ENCODE data around the gene TCHHL1. TPM values are rescaled to one million over a fixed set of nuclear protein-coding genes. Genes with fewer than 3 reads are reported as not detected.
"Not testable (repeated sequence)": the region's sequence is repeated elsewhere in the genome, so short reads cannot be mapped to it uniquely, and the experiment has no call there.

The TCHHL1 gene
- total RNA-seq, 1 donor from 2014 or later = not detected

DNA sequence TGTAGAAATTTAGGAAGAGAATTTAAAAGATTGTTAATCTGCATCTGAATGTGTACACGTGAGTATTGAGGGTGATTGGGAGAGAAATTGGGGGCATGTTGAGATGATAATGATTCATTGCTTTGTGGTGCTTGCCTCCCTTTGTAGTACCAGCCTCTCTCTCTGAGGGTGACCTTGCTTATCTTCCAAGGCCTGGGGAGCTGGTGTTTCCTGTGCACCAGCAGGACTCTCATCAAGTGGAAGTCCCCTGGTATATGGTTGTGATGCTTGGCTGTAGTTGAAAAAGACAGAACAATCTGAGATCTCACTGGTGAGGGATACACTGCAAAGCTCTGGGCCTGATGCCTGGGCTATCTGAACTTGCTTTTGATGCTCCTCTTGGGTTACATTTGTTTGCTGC, 4.0 kb downstream of the TCHHL1 start:
- no peak for DNase-seq (ENCODE audit: low spot score)
- H3K36me3 Mint-ChIP-seq (ENCODE audit: low read depth) = no peaks in the 10 kb centered on the region
- TF ChIP-seq, protein P1, sequence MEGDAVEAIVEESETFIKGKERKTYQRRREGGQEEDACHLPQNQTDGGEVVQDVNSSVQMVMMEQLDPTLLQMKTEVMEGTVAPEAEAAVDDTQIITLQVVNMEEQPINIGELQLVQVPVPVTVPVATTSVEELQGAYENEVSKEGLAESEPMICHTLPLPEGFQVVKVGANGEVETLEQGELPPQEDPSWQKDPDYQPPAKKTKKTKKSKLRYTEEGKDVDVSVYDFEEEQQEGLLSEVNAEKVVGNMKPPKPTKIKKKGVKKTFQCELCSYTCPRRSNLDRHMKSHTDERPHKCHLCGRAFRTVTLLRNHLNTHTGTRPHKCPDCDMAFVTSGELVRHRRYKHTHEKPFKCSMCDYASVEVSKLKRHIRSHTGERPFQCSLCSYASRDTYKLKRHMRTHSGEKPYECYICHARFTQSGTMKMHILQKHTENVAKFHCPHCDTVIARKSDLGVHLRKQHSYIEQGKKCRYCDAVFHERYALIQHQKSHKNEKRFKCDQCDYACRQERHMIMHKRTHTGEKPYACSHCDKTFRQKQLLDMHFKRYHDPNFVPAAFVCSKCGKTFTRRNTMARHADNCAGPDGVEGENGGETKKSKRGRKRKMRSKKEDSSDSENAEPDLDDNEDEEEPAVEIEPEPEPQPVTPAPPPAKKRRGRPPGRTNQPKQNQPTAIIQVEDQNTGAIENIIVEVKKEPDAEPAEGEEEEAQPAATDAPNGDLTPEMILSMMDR (IDR thresholded peaks at IDR 0.05) = no peak
- no peak overlapping the region for H3K4me3 Mint-ChIP-seq (ENCODE audit: unreplicated experiment)
- H3K27me3 Mint-ChIP-seq (ENCODE audit: low read depth) = peaks cover 18% of the 10 kb centered on the region
- no peaks in the 10 kb centered on the region for H3K9me3 Mint-ChIP-seq (ENCODE audit: low read depth)
- no peak overlapping the region for H3K27ac Mint-ChIP-seq (ENCODE audit: unreplicated experiment)
- no peaks in the 10 kb centered on the region for H3K4me1 Mint-ChIP-seq (ENCODE audit: low read depth)

DNA sequence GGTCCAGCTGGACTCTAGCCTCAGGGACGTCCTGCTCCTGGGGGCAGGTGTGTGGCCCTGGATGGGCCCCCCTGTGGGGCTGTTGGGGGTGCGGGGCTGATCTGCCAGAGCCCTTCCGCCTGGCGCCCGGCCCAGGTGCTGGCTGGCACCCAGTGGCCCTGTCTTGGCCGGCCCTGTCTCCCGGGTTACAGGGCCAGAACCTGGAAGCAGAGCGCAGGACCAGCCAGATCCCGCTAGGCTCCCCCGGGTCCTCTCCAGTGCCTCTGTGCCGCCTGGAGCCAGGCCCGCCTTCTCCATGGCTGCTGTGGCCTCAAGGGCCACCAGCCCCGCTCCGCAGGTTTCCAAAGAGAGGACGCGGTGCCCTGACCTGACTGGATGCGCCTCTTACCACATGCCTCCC, 7.8 kb downstream of the TCHHL1 start:
- H3K36me3 Mint-ChIP-seq (ENCODE audit: low read depth); H3K4me1 Mint-ChIP-seq (ENCODE audit: low read depth); H3K9me3 Mint-ChIP-seq (ENCODE audit: low read depth); H3K27ac Mint-ChIP-seq (ENCODE audit: unreplicated experiment); H3K4me3 Mint-ChIP-seq (ENCODE audit: unreplicated experiment): not testable (repeated sequence)
- peak; percentile 82 for DNase-seq (ENCODE audit: low spot score)
- peaks cover 22% of the 10 kb centered on the region for H3K27me3 Mint-ChIP-seq (ENCODE audit: low read depth)

DNA sequence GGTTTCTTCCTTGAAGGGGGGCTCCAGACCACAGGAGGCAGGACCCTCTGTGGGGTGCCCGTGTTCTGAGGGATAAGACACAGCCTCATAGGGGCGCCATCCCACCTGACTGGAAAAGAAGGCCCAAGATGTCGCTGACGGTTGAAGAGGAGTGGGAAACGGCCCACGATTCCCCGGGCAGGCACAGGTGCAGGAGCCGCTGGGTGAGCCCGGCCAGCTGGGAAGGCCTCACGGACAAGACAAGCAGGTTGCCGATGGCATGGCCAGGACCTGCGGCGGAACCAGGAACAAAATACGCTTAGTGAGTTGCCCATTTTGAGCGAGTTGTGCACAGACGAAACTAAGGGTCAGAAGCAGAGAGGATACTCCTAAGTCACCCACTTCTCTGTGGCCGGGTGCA, 8.4 kb downstream of the TCHHL1 start:
- not testable (repeated sequence) for H3K4me1 Mint-ChIP-seq (ENCODE audit: low read depth); H3K4me3 Mint-ChIP-seq (ENCODE audit: unreplicated experiment); DNase-seq (ENCODE audit: low spot score); H3K9me3 Mint-ChIP-seq (ENCODE audit: low read depth); H3K27ac Mint-ChIP-seq (ENCODE audit: unreplicated experiment); H3K36me3 Mint-ChIP-seq (ENCODE audit: low read depth)
- H3K27me3 Mint-ChIP-seq (ENCODE audit: low read depth) = peaks cover 23% of the 10 kb centered on the region

DNA sequence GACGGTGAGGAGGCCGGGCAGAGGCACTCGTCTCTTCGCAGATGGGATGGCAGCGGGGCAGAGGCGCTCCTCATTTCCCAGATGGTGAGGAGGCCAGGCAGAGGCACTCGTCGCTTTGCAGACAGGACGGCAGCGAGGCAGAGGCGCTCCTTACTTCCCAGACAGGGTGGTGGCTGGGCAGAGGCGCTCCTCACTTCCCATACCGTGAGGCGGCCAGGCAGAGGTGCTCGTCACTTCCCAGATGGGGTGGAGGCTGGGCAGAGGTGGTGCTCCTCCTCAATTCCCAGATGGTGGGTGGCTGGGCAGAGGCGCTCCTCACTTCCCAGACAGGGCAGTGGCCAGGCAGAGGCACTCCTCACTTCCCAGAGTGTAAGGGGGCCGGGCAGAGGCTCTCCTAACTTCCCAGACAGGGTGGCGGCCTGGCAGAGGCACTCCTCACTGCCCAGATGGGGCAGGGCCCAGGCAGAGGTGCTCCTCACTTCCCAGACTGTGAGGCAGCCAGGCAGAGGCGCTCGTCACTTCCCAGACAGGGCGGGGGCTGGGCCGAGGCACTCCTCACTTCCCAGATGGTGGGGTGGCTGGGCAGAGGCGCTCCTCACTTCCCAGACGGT, 9.9 kb downstream of the TCHHL1 start:
- Mint-ChIP-seq H3K36me3 (ENCODE audit: low read depth) (no peaks in the 10 kb centered on the region), H3K9me3 (ENCODE audit: low read depth) (no peaks in the 10 kb centered on the region), H3K4me3 (ENCODE audit: unreplicated experiment) (no peak overlapping the region), H3K4me1 (ENCODE audit: low read depth) (no peaks in the 10 kb centered on the region), H3K27me3 (ENCODE audit: low read depth) (peaks cover 33% of the 10 kb centered on the region), H3K27ac (ENCODE audit: unreplicated experiment) (no peak overlapping the region)
- TF ChIP-seq, protein P1 (IDR thresholded peaks at IDR 0.05) = no peak
- DNase-seq (ENCODE audit: low spot score) = peak; percentile 91

DNA sequence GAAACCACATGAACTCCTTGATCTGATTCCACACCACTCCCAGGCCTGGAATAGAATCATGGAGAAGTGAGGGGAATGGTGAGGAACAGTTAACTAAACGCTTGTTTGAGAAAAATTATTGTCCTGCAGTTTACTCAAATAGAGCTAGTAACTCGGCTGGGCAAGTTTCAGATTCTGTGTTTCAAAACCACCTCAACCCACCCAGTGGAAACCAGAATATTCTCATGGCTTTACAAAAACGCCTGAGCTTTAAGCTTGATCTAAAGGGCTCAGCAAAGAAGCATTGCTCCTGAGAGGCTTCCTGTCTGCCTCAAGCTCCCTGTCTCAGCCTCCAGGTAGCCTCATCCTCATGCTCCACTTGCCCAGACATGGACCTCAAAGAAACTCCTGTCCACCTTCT, 16.6 kb downstream of the TCHHL1 start:
- Mint-ChIP-seq H3K4me3 (ENCODE audit: unreplicated experiment) (no peak overlapping the region), H3K36me3 (ENCODE audit: low read depth) (no peaks in the 10 kb centered on the region), H3K27ac (ENCODE audit: unreplicated experiment) (no peak overlapping the region), H3K9me3 (ENCODE audit: low read depth) (no peaks in the 10 kb centered on the region), H3K27me3 (ENCODE audit: low read depth) (peaks cover 56% of the 10 kb centered on the region), H3K4me1 (ENCODE audit: low read depth) (no peaks in the 10 kb centered on the region)
- TF ChIP-seq, protein P1 (IDR thresholded peaks at IDR 0.05) = no peak
- DNase-seq (ENCODE audit: low spot score) = no peak

DNA sequence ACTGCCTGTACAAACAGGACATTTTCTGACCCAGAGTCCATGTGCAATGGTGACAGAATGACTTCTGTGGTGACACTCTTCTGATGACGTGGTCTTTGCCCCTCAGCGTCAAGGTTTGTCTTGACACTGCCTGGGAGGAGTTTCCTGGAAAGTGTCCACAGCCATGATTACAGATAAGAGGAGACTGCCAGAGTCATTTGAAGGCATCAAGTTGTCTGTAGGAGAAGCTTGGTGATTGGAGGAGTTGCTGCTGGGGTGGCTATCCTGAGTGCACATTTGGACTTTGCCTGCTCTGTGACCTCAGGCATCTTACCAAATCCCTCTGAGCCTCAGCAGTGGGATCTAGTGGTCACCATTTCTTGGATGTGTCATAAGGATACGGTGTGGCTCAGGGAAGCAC, 17.7 kb downstream of the TCHHL1 start:
- H3K27ac Mint-ChIP-seq (ENCODE audit: unreplicated experiment) = no peak overlapping the region
- H3K9me3 Mint-ChIP-seq (ENCODE audit: low read depth) = no peaks in the 10 kb centered on the region
- H3K4me3 Mint-ChIP-seq (ENCODE audit: unreplicated experiment) = no peak overlapping the region
- no peak for DNase-seq (ENCODE audit: low spot score)
- TF ChIP-seq, protein P1 (IDR thresholded peaks at IDR 0.05) = no peak
- H3K27me3 Mint-ChIP-seq (ENCODE audit: low read depth) = peaks cover 57% of the 10 kb centered on the region
- H3K36me3 Mint-ChIP-seq (ENCODE audit: low read depth) = no peaks in the 10 kb centered on the region
- H3K4me1 Mint-ChIP-seq (ENCODE audit: low read depth) = no peaks in the 10 kb centered on the region
